GM18511 (cell line): ENCODE results near the gene TNFRSF8.

ENCODE experiments used
- ATAC-seq: cut with Tn5 transposase; IDR thresholded peaks from one replicate; pipeline ENCODE4 v1.9.1; 2021; ENCODE audit warnings: mild to moderate bottlenecking, moderate library complexity; ENCODE audit not compliant: unreplicated experiment

TNFRSF8 gene

GRCh38 chr1:12140515-12141162 lies 77.5 kb downstream of the TNFRSF8 start:
- ATAC-seq: no peak

- no peak for ATAC-seq
Observed at GRCh38 chr1:12141163-12141850, 78.2 kb downstream of the TNFRSF8 start.

GRCh38 chr1:12142141-12142823 lies 79.2 kb downstream of the TNFRSF8 start:
- no peak for ATAC-seq

DNA sequence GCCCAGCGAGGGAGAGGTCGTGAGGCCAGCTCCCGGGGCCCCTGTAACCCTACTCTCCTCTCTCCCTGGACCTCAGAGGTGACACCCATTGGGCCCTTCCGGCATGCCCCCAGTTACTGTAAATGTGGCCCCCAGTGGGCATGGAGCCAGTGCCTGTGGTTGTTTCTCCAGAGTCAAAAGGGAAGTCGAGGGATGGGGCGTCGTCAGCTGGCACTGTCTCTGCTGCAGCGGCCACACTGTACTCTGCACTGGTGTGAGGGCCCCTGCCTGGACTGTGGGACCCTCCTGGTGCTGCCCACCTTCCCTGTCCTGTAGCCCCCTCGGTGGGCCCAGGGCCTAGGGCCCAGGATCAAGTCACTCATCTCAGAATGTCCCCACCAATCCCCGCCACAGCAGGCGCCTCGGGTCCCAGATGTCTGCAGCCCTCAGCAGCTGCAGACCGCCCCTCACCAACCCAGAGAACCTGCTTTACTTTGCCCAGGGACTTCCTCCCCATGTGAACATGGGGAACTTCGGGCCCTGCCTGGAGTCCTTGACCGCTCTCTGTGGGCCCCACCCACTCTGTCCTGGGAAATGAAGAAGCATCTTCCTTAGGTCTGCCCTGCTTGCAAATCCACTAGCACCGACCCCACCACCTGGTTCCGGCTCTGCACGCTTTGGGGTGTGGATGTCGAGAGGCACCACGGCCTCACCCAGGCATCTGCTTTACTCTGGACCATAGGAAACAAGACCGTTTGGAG lies 80.0 kb downstream of the TNFRSF8 start:
- no peak for ATAC-seq

- no peak for ATAC-seq
Observed at GRCh38 chr1:12143631-12144155, 80.6 kb downstream of the TNFRSF8 start.

GRCh38 chr1:12144236-12144635 lies 81.1 kb downstream of the TNFRSF8 start:
- no peak for ATAC-seq

GRCh38 chr1:12144969-12145368 lies 81.9 kb downstream of the TNFRSF8 start:
- no peak for ATAC-seq

- no peak for ATAC-seq
Observed at GRCh38 chr1:12145616-12146342, 82.7 kb downstream of the TNFRSF8 start.

DNA sequence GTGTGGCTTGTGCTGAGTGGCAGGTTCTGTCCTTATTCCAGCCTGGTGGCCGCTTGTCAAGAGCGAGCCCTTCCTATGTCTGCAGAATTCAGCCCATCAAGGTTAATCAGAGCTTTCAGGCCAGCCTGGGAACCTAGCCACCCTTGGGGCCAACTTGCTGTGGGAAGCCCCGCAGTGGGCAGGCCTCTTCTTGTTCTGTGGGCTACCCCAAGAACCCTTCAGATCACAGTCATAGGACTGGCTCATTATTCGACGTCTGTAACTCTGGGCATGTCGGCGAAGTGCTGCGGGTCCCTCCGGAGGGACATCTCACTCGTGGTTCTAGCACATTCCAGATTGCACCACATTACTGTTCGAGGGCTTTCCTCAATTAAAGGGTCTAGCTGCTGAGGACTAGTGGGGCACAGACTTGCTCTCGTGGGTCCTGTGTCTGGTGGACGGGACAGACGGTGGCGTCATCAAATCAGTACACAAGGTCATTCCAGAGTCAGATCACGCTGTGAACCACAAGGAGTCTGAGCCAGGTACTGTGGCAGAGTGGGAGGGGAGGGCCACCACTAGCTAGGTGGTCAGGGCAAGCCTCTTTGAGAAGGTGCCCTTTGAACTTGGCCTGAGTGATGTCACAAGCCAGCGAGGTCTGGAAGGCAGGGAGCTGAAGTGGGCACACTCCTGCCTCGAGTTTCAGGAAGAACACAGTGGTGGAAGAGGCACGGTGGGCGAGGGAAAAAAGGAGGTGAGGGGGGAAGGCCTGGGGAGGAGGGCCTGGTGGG lies 83.4 kb downstream of the TNFRSF8 start:
- ATAC-seq: no peak

DNA sequence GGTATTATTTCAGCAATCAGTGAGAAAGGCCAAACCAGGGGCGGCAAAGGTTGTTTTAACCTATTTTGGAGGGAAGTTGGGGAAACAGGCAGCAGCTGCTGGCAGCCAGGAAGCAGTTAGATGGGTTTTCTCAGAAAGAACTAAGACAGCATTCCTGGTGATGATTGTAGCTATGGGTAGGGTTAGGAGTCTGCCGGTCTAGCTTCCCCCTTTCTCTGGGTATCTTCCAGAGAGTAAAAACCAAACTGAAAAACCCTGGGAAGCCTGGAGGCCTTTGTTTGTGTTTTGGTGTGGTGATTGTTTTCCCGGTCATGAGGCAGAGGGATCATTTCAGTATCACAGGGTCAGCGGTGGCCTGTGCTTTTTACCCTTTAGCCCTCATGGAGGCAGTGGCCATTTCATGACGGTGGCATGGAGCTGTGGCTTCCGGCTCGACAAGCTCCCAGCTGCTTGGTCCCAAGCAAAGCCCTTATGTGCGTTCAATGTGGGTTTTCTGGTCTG lies 84.1 kb downstream of the TNFRSF8 start:
- no peak for ATAC-seq

- ATAC-seq: no peak
Observed at GRCh38 chr1:12148160-12148957, 85.3 kb downstream of the TNFRSF8 start.

GRCh38 chr1:12148958-12149790 lies 86.1 kb downstream of the TNFRSF8 start:
- no peak for ATAC-seq

GRCh38 chr1:12149791-12150175 lies 86.7 kb downstream of the TNFRSF8 start:
- ATAC-seq: no peak

DNA sequence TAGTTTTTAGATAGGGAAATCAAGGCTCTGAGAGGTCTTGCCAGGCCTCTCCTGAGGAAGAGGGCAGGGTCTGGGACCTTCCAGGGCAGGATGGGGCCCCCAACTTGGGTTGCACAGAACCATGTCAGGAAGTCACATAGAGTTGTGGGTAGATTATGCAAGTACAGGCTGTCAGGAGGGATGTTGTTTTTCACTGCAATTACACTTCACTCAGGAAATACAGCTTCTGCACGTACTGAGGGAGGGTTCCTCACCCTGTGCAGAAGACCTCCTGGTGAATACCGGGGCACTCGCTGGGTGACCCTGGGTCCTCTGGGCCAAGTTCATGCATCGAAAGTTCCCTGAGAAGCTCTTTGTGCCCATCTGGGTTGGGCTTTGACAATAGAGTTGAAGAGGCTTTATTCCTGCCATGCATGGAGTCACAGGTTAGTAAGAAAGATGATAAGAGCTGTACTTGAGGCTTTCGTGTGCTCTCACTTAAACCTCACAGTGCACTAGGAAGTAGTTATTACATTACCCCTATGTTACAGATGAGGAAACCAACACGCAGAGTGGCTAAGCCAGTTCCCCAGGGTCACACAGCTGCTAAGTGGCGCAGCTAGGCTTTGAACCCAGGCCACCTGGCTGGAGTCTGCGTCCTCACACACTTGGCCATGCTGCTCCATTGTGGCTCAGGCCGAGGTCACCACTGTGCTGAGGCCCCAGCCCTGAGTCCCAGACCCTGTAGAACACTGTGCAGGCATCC lies 87.5 kb downstream of the TNFRSF8 start:
- no peak for ATAC-seq

GRCh38 chr1:12151465-12151864 lies 88.4 kb downstream of the TNFRSF8 start:
- ATAC-seq: no peak

GRCh38 chr1:12152113-12152891 lies 89.2 kb downstream of the TNFRSF8 start:
- peak; percentile 78 for ATAC-seq
